Neural cell (in vitro differentiated cells): ENCODE measurements around the gene SH3PXD2B. TPM values are rescaled to one million over a fixed set of nuclear protein-coding genes. Genes with fewer than 3 reads are reported as not detected.

Experiments used
- H2AFZ ChIP-seq: fragments of 200-600, 300-800 bp; sonication (generic), shearing (Covaris generic); 2 replicates; pipeline ENCODE4 v1.6.0; 2014; ENCODE audit warnings: low read depth, mild to moderate bottlenecking, antibody characterized with exemption, low read length, moderate library complexity
- H3F3A ChIP-seq: fragments of 200-600 bp; shearing (Covaris generic); 2 replicates; pipeline ENCODE4 v1.6.1; 2016; ENCODE audit warnings: mild to moderate bottlenecking, moderate library complexity, mixed read lengths, antibody characterized with exemption, low read length; ENCODE audit not compliant: insufficient read depth, poor library complexity, severe bottlenecking
- H3K27ac ChIP-seq: fragments of 200-600, 300-800 bp; sonication (generic), shearing (Covaris generic); 2 replicates; pipeline ENCODE4 v1.5.1; 2014; ENCODE audit warnings: mild to moderate bottlenecking, low read length, moderate library complexity
- H3K27me3 ChIP-seq: fragments of 300-800, 200-600 bp; sonication (generic), shearing (Covaris generic); 2 replicates; pipeline ENCODE4 v1.6.0; 2014; ENCODE audit warnings: mild to moderate bottlenecking, low read depth, low read length, moderate library complexity; ENCODE audit not compliant: insufficient read depth
- H3K36me3 ChIP-seq: fragments of 300-800, 200-600 bp; sonication (generic), shearing (Covaris generic); 2 replicates; pipeline ENCODE4 v1.5.1; 2014; ENCODE audit warnings: mild to moderate bottlenecking, antibody characterized with exemption, low read length, moderate library complexity; ENCODE audit not compliant: insufficient read depth
- H3K4me2 ChIP-seq: fragments of 300-800, 200-600 bp; sonication (generic), shearing (Covaris generic); 2 replicates; pipeline ENCODE4 v1.6.0; 2014; ENCODE audit warnings: mild to moderate bottlenecking, low read length
- H3K4me3 ChIP-seq: fragments of 300-800, 200-600 bp; sonication (generic), shearing (Covaris generic); 2 replicates; pipeline ENCODE4 v1.5.1; 2014; ENCODE audit warnings: mild to moderate bottlenecking, low read length, moderate library complexity
- H3K79me2 ChIP-seq: fragments of 200-600 bp; shearing (Covaris generic); replicated peaks from 2 replicates; pipeline ENCODE4 v1.6.0; 2014; ENCODE audit warnings: mild to moderate bottlenecking, low read length, moderate library complexity; ENCODE audit not compliant: insufficient read depth
- H3K9ac ChIP-seq: fragments of 300-800, 200-600 bp; sonication (generic), shearing (Covaris generic); 2 replicates; pipeline ENCODE4 v1.6.1; 2016; ENCODE audit warnings: mild to moderate bottlenecking, low read length, mixed read lengths
- H3K9me2 ChIP-seq: fragments of 200-600 bp; shearing (Covaris generic); 2 replicates; pipeline ENCODE4 v1.6.1; 2016; ENCODE audit warnings: mild to moderate bottlenecking, low read length, mixed read lengths; ENCODE audit not compliant: insufficient read depth
- H3K9me3 ChIP-seq: fragments of 200-600, 300-800 bp; sonication (generic), shearing (Covaris generic); 2 replicates; pipeline ENCODE4 v1.6.1; 2016; ENCODE audit warnings: mild to moderate bottlenecking, mixed run types, low read length, moderate library complexity, mixed read lengths
- H4K20me1 ChIP-seq: fragments of 200-600 bp; shearing (Covaris generic); 2 replicates; pipeline ENCODE4 v1.6.1; 2016; ENCODE audit warnings: mild to moderate bottlenecking, mixed run types; ENCODE audit not compliant: insufficient read depth
- EP300 ChIP-seq: fragments of 450-650 bp; conservative IDR thresholded peaks from 2 replicates; pipeline ENCODE4 v1.6.1; 2014; ENCODE audit warnings: antibody characterized with exemption, mild to moderate bottlenecking, moderate library complexity; ENCODE audit not compliant: poor library complexity, severe bottlenecking
- EZH2 ChIP-seq: fragments of 200-600, 300-800 bp; shearing (Covaris generic), sonication (generic); IDR thresholded peaks from 2 replicates; pipeline ENCODE4 v1.6.1; 2014; ENCODE audit warnings: antibody characterized with exemption, low read length, borderline replicate concordance, mild to moderate bottlenecking; ENCODE audit not compliant: insufficient read depth, poor library complexity, severe bottlenecking
- MXI1 ChIP-seq: fragments of 450-650 bp; conservative IDR thresholded peaks from 2 replicates; pipeline ENCODE4 v1.6.1; 2014; ENCODE audit warnings: antibody characterized with exemption, mild to moderate bottlenecking; ENCODE audit not compliant: poor library complexity, severe bottlenecking
- POLR2AphosphoS5 ChIP-seq: IDR thresholded peaks from 2 replicates; pipeline ENCODE4 v1.6.1; 2012
- RAD21 ChIP-seq: fragments of 450-650 bp; conservative IDR thresholded peaks from 2 replicates; pipeline ENCODE4 v1.6.1; 2014; ENCODE audit warnings: antibody characterized with exemption, mild to moderate bottlenecking, moderate library complexity
- SMC3 ChIP-seq: fragments of 450-650 bp; conservative IDR thresholded peaks from 2 replicates; pipeline ENCODE4 v1.6.1; 2014; ENCODE audit warnings: antibody characterized with exemption, mild to moderate bottlenecking, moderate library complexity; ENCODE audit not compliant: poor library complexity
- TAF1 ChIP-seq: IDR thresholded peaks from 2 replicates; pipeline ENCODE4 v1.6.1; 2012; ENCODE audit warnings: low read depth
- polyA plus RNA-seq: library from polyadenylated mRNA; depleted of rRNA; stranded (reverse); fragments of >200 nt; gene quantifications from 2 replicates; pipeline ENCODE4 v1.2.3, GENCODE V29; 2014
- TF ChIP-seq, protein P1 (sequence below): IDR thresholded peaks from 2 replicates; pipeline ENCODE4 v1.6.1; 2012; ENCODE audit warnings: borderline replicate concordance
- TF ChIP-seq, protein P2 (sequence below): fragments of 450-650 bp; IDR thresholded peaks from 2 replicates; pipeline ENCODE4 v1.5.1; 2014; ENCODE audit warnings: antibody characterized with exemption, mild to moderate bottlenecking, moderate library complexity; ENCODE audit not compliant: poor library complexity, severe bottlenecking

SH3PXD2B gene
- polyA plus RNA-seq, 1 donor from 2014 or later = 11.7 TPM

DNA sequence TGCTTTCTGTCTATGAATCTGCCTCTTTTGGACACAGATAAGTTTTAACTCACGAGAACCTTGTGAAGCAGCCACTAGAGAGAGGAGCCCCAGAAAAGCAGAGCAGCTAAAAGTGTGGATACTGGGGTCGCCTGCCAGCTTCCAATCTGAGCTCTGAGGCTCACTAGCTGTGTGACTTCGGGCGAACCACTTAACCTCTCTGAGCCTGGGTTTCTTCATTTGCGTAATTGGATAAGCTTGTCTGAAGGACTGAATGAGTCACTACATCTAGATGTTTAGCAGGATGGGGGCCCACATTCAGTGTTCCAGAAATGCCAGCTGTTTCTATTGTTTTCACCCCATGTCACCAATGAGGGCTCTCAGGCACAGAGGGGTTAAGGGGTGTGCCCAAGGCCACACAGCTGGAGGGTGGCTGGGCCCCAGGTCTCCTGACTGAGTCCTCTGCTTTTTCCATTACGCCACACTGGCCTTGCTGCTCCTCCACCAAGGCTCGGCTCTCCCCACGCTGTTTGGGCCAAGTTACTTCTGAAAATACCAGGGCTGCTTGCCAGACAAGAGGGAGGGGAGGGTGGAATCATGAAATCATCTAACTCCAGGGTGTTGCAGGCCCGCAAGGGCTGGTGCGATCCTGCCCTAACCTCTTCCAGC lies 36.2 kb downstream of the SH3PXD2B start:
- H3K27me3 ChIP-seq = no peaks in the 10 kb centered on the region
- H3K9me3 ChIP-seq = no peaks in the 10 kb centered on the region
- no peak overlapping the region for H3K9ac ChIP-seq
- H3K9me2 ChIP-seq = no peaks in the 10 kb centered on the region
- no peaks in the 10 kb centered on the region for H3K79me2 ChIP-seq
- no peaks in the 10 kb centered on the region for H3K36me3 ChIP-seq
- TF ChIP-seq, protein P1, sequence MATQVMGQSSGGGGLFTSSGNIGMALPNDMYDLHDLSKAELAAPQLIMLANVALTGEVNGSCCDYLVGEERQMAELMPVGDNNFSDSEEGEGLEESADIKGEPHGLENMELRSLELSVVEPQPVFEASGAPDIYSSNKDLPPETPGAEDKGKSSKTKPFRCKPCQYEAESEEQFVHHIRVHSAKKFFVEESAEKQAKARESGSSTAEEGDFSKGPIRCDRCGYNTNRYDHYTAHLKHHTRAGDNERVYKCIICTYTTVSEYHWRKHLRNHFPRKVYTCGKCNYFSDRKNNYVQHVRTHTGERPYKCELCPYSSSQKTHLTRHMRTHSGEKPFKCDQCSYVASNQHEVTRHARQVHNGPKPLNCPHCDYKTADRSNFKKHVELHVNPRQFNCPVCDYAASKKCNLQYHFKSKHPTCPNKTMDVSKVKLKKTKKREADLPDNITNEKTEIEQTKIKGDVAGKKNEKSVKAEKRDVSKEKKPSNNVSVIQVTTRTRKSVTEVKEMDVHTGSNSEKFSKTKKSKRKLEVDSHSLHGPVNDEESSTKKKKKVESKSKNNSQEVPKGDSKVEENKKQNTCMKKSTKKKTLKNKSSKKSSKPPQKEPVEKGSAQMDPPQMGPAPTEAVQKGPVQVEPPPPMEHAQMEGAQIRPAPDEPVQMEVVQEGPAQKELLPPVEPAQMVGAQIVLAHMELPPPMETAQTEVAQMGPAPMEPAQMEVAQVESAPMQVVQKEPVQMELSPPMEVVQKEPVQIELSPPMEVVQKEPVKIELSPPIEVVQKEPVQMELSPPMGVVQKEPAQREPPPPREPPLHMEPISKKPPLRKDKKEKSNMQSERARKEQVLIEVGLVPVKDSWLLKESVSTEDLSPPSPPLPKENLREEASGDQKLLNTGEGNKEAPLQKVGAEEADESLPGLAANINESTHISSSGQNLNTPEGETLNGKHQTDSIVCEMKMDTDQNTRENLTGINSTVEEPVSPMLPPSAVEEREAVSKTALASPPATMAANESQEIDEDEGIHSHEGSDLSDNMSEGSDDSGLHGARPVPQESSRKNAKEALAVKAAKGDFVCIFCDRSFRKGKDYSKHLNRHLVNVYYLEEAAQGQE = no peak
- TF ChIP-seq EP300 = no peak
- no peak overlapping the region for H2AFZ ChIP-seq
- H3K27ac ChIP-seq = no peak overlapping the region
- no peaks in the 10 kb centered on the region for H3F3A ChIP-seq
- no peak overlapping the region for H3K4me3 ChIP-seq
- H3K4me2 ChIP-seq = no peak overlapping the region
- H4K20me1 ChIP-seq = no peaks in the 10 kb centered on the region

DNA sequence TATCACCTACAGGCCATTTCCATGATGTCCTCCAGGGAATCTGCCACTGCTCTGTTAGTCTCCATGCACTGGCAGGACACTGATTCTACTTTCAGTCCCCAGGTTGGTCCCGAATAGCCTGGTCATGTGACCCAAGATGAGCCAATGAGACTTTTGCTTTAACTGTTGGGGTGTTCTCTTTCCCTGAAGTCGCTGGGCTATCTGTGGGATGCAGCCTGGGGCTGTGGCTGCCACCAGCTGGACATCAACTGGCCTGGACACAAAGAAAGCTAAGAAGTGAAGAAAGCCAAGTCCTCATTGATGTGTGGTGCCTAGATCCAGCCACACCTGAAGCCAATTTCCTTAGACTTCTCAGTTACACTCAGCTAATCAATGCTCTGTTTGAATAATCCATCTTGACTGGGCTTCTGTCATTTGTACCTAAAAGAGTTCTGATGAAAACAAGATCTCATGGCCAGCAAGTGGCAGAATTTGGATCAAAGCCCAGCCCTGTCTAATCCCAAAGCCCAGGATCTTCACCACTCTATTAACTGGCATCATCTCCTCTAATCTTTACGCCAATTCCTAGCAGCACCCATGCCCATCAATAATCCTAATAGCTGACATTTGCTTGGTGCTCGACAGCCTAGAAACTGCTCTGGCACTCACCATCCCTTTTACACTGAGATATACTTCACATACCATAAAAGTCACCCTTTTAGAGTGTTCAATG lies 37.0 kb downstream of the SH3PXD2B start:
- no peaks in the 10 kb centered on the region for H3K27me3 ChIP-seq
- H3K4me3 ChIP-seq = no peak overlapping the region
- H3K9me3 ChIP-seq = no peaks in the 10 kb centered on the region
- H3K9me2 ChIP-seq = no peaks in the 10 kb centered on the region
- no peak overlapping the region for H3K9ac ChIP-seq
- no peaks in the 10 kb centered on the region for H3K79me2 ChIP-seq
- TF ChIP-seq MXI1 (no peak), RAD21 (no peak), EP300 (no peak), POLR2AphosphoS5 (no peak), TAF1 (no peak), SMC3 (no peak), EZH2 (no peak)
- TF ChIP-seq, protein P1 = no peak
- TF ChIP-seq, protein P2, sequence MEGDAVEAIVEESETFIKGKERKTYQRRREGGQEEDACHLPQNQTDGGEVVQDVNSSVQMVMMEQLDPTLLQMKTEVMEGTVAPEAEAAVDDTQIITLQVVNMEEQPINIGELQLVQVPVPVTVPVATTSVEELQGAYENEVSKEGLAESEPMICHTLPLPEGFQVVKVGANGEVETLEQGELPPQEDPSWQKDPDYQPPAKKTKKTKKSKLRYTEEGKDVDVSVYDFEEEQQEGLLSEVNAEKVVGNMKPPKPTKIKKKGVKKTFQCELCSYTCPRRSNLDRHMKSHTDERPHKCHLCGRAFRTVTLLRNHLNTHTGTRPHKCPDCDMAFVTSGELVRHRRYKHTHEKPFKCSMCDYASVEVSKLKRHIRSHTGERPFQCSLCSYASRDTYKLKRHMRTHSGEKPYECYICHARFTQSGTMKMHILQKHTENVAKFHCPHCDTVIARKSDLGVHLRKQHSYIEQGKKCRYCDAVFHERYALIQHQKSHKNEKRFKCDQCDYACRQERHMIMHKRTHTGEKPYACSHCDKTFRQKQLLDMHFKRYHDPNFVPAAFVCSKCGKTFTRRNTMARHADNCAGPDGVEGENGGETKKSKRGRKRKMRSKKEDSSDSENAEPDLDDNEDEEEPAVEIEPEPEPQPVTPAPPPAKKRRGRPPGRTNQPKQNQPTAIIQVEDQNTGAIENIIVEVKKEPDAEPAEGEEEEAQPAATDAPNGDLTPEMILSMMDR = no peak
- H3K36me3 ChIP-seq = no peaks in the 10 kb centered on the region
- no peaks in the 10 kb centered on the region for H3F3A ChIP-seq
- no peaks in the 10 kb centered on the region for H4K20me1 ChIP-seq
- H3K27ac ChIP-seq = no peak overlapping the region
- H3K4me2 ChIP-seq = no peak overlapping the region
- no peak overlapping the region for H2AFZ ChIP-seq
